Erythroblast (primary cell): ENCODE data around the gene DAGLA.

Experiments
- GATA1 ChIP-seq: IDR thresholded peaks from 2 replicates; pipeline ENCODE4 v1.6.1; 2011; ENCODE audit warnings: low read depth, mild to moderate bottlenecking, control low read depth, low read length, moderate library complexity
- POLR2A ChIP-seq: IDR thresholded peaks from 2 replicates; pipeline ENCODE4 v1.6.1; 2011; ENCODE audit warnings: mild to moderate bottlenecking, low read length

- TF ChIP-seq POLR2A (no peak), GATA1 (no peak)
These were observed 11.4 kb downstream of the DAGLA start for GRCh38 chr11:61691380-61692156.
